HG03159 (cell line): ENCODE results near the gene TRIM26.

Experiments
- ATAC-seq: cut with Tn5 transposase; IDR thresholded peaks from one replicate; pipeline ENCODE4 v1.9.1; 2021; ENCODE audit warnings: mild to moderate bottlenecking, moderate library complexity; ENCODE audit not compliant: unreplicated experiment

TRIM26 gene

DNA sequence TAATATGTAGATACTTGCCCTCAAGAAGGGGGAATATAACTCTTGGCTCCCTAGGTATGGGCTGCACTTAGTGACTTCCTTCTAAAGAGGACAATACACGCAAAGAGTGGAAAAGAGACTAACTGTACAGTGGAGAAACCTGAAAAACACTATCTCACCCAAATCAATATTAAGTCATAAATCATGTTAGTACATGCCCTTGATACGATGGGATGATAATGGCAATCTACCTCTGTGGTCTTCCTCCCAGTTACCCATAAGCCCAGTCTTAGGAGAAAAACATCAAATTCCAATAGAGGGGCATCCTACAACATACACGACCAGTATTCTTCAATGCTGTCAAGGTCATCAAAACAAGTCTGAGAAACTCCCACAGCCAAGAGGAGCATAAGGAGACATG, 1.3 kb downstream of the TRIM26 start:
- no peak for ATAC-seq

DNA sequence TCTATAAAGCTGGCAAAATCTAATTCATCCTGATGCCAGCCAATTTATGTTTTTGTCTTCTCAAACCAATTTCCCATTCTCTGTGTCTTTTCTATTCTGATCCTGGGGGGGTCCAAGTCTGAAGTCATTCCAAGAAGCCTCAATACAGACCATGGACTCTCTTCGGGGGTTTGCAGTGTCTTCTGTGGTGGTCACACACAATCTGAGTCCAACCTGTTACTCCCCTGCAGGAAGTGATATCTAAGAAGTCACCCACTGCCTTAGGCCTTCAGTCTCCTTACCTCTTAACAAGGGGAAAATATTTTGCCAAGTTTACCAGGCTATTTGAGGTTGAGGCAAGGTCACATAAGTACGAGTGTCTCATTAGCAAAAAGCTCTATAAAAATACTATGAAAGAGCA, 1.9 kb downstream of the TRIM26 start:
- no peak for ATAC-seq

DNA sequence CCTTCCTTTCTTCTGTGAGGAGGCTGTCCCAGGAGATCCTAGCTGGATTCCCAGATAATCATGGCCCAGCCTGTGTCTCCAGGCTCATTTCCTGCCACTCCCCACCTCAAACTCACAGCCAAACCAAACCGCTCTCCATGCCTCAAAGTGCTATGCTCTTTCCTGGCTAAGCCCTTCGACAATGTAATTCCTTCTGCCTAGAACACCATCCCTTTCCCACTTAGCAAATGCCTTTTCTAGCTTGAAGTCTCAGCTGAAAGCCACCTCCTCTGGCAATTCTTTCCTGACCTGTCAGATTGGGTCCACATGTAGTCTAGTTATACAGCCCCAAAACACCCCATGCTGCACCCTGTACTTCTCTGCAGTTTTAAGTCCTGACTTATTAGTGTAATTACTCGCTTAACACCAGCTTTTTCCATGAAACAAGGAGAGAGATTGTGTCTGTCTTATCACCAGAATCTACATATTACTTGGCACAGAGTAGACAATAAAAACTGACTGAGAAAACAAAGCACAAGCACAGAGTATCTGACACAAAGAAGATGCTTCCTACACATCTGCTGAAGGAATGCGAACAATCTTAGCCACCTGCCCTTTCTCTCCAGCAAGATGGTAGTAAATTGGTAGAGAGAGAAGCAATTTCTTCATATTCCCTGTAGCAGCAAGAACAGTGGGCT, 5.4 kb downstream of the TRIM26 start:
- ATAC-seq = no peak

DNA sequence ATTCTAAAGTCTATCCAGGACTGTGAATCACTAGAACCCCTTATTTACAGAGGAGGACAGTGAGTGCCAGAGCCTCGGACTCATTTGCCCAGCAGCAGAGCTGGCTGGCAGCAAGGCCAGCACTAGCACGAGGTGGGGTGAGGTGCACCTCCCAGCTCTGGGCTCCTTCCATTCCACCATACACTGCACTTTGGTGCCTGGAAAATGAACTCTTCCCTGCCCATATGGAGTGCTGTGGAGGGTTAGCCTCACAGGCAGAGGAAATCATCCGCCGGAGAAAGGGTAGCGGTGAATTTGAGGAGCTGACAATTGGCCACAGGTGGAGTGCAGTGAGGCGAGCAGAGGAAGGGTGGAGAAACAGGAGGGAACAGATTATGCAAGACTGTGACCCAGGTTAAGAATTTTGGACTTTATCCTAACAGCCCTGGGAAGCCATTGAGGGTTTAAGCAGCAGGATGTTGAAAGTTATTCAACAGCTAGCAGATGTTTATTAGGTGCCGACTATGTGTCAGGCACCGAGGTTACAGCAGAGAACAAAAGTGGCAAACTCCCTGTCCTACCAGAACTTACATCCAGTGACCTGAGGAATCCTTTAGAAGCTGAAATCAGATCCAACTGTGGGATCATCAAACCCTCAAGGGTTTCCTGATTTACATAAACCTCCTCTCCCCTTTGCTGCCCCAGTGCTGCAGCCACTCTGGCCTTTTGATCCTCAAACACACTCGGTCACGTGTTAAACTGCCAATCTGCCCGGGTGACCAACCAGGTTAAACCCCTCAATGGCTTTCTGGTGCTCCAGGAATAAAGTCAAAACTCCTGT, 6.2 kb downstream of the TRIM26 start:
- ATAC-seq = no peak

DNA sequence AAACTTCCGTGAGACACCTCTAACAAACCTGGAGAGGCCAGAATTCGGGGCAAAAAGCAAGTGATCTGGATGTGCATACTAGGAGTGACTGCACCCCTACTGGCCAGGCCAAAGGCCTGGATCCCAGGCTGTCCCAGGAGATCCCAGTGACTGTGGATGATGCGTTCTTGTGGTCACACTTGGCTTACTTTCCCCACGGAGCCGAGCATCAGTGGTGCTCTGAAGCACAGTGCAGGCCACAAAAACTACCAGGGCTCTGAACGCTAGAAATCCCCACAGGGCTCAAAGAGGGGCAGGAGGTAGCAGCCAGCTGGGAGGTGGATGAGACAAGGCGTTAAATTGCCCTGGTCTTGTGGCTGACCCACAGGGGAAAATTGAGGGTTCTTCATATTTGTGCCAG, 7.1 kb downstream of the TRIM26 start:
- ATAC-seq = no peak

DNA sequence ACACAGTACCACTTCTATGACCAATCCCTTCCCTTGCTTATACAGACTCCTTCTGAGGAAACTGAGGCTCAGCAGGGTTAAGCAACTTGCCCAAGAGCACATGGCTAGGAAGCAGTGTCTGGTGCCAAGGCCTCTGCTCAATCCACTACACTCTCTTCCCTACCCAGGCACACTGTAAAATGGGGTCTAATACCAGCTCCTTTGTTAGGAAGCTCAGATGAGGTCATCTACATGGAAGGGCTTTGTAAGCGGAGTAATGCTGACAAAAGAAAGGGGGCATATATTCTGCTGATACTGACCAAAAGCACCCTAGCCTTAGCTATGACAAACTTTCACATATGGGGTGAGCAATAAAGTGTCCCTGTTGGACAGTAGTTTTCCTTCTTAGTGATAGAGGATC, 9.1 kb downstream of the TRIM26 start:
- ATAC-seq = no peak

DNA sequence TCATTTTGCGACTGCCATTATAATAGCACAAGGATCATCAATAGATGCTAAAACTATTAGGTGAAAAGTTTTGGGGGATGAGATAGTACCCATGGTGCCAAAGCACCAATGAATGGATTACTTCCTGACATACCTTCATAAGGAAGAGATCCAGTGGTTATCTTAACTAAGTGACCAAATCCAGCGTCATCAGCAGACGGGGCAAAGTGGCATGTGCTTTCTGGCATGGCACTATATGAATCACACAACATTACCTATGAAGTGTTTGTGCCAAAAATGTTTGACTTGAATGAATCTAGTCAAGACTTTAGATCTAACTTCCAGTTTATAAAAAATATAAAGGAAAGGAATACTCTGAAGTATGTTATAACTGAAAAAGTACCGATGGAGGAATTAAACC, 10.8 kb downstream of the TRIM26 start:
- no peak for ATAC-seq

DNA sequence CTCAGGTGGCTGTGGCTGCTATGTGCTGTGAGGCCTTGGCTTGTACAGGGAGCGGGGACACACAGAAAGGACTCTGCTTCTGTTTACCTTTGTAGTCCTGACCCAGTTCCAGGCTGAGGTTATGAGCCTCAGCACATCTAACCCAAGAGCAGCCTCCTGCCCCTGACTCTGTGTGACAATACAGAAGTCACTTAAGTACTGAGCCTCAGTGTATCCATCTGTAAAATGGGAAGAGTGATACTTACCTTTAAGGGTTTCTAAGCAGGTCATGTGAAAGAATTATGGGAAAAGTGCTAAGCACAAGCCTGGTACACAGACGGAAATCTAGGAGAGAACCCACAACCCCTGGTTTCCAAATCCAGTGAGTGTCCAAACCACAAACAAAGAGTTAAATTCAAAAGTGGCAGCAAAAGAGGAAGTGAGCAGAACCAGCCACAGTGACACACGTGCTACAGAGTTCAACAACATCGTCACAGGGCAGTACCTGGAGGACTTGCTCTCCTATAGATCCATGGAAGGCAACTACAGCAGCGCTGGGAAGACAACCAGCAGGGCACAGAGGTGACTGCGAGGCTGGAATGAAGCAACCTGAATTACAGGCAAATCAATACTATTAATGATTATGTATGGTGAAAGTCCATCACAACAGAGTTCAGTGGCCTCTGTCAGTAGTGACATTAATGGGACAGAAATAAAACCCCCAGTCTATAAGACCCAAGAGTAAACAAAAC, 12.5 kb downstream of the TRIM26 start:
- ATAC-seq = peak; percentile 70

DNA sequence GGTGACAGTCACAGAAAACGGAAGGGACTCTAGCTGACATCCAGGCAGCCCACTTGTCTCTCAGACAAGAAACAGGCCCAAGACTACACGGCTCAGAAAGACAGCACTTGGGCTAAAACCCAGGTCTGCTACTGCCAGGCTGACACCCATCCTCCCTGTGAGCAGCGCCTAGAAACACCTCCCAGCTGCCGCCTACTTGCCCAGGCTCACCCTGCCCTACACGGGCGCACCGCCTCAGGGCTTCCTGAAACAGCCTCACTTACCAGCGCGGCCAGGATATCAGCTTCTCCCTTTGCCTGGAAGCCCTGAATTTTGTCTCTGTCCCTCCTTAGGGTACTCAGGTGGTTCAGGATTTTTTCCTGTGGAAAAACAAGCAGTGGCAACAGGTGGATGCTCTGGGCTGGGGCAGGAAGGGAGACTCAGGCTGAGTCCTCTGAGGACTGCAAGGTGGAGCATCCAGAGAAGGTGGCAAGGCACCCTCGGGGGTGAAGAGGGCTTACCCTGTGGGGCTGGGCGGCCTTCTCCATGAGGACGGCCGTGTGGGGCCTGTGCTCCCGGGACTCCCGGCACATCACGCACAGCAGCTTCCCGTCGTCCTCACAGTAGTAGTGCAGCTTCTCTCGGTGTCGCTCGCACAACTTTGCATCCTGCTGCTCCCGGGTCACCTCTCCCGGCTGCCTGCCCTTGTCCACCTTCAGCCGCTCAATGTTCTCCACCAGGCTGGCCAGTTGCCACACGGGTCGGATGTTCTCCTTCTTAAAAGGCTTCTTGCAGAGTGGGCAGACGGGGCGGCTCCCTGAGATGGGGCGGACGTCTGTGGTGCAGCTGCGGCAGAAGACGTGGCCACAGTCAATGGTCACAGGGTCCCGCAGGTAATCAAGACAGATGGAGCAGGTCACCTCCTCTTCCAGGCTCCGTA, 14.8 kb downstream of the TRIM26 start:
- ATAC-seq = no peak

DNA sequence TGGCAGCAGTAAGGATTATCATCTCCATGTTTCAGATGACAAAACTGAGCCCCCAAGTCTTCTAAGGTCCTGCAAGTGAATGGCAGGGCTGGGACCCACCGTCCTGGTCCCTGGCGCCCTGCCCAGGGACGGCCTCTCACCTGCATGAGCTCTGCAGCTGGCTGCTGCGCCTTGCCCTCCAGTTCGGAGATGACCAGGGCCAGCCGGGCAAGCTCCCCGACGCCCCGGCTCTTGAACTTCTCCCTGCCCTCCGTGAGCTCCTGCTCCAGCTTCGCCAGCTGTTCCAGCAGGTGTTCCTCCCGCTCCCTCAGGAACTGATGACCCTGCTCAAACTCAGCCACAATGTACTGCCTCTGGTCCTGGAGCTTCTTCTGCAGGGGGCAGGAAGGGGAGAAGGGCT, 16.8 kb downstream of the TRIM26 start:
- no peak for ATAC-seq

DNA sequence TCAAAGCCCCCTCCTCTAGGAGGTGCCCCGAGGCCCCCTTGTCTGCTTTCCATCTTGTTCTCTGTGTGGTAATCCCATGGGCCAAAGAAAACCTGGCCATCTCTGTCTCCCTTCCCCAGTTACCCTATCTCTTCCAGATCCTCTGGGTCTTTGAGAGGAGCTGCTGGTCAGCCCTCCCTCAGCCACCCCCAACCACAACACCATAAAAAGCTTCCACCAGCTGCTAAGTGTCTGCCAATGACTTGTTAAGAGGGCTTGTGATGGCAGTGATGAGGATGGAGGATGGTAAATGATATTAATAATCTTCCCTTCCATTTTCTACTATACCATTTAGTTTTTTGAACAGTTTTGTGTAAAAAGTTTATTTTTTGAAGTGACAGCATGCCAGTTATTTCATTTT, 17.3 kb downstream of the TRIM26 start:
- ATAC-seq = no peak

DNA sequence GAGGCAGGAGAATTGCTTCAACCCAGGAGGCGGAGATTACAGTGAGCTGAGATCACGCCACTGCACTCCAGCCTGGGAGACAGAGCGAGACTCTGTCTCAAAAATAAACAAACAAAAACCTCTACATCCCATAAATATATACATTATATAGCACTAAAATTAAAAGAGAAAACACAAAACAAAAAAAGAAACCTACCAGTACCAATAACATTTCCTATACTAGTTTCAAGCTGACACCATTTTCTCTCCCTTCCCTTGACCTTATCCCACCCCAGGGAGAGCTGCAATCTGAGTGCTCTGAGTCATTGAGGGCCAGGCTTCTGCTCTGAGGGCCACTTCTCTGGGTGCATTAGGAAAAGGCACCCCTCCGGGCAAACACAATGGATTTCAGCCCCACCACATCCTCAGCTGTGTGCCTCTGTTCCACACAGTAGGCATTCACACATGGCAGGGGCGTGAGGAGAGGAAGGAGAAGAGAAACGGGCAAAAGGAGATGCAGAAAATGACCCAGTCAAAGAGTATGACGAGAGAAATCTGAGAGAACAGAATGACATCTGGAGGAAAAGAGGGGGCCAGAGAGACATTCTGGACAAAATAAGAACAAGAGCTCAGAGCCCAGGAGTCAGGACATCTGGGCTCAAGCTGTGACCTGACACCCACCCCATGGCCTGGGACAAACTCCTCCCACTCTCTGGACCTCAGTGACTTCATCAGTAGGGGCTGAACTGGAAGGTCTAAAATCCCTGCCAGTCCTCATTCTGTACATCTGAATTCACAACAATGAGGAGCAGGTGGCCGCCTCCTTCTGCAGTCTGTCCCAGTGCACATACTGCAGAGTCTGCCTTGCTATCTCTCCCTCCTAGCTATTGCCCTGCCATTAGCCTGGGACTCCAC, 18.2 kb downstream of the TRIM26 start:
- ATAC-seq = no peak

DNA sequence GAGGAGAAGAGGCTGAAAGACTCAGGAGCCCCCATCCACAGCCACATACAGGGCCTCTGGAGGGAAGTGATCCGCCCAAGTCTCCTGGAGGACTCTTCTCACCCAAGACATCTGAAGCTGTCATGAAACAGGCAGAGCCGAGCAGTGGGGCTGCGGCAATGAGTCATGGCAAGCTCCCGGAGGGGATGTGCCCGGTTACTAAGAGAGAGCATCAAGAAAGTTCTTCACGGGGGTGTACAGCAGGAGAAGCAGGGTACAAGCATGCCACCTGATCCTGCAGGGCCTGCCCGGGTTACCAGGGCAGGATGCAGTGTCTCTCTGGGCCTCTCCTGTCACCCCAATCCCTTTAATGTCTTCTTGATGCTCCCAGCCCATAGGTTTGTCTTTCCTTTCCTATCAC, 21.1 kb downstream of the TRIM26 start:
- no peak for ATAC-seq

DNA sequence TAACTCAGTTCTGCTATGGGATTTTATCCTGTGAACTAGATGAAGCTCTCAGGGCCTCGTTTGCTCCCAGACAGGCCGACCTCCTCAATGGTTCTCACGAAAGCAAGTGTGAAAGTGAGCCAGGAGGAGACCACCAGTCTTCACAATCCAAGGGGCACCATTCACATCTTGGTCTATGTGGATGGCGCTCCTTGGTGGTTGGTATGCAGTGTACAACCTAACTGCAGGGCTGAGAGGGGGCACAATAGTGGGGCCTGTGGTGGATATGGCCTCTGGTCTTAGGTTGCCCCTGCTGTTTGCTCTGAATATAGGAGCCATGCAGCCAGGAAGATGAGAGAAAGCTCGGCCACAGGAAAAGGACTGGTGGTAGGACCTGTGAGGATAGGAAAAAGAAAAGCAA, 24.7 kb downstream of the TRIM26 start:
- no peak for ATAC-seq

DNA sequence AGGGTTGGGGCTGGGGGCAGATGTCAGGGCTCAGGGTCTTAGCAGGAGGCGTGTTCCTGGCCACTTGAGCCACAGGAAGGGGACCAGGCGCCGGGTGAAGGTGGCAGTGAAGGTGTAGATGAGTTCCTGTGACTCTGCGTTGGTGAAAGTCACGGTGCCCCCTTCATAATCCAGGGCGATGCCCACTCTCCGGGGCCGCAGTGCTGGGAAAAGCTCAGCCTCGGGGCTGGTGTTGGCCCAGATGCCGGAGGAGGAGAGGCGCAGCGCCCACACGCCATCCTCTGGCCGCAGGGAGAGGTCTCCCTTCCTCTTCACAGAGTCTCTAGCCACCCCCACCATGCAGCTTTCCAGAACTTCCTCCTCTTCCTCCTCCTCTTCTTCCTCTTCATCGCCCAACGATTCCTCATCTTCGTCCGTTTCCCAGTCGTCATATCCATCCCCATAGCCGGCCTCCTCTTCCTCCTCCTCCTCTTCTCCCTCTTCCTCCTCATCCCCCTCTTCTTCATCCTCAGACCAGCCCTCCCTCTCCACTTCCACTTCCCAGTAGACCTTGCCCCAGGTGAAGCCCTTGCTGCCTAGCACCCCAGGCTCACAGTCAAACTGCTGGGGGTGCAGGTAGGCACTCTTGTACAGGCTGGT, 27.2 kb downstream of the TRIM26 start:
- no peak for ATAC-seq

DNA sequence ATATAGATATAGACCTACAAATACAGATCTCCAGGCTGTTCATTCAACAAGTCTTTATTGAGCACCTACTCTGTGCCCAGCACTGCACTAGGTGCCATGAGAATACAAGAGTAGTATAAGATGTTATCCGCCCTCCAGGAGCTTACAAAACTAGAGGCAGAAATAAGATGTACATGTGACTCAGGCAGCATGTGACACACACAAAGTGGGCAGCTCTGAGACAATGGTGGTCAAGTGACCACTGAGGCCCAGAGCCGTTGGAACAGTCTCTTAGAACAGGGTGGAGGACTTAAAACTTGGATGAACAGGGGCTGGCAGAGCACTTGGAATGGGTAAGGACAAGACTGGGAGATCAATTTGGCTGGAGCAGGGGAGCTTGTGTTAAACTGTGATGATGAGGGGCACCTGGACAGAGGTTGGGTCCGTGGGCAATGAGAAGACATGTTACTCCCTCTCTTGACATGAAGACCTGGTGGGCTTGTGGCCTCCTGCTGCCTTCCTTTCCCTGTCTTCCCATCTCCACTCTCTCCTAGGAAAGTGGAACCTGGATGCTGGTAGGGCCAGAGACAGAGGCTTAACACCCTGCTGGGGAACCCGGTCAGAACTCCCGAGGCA, 28.7 kb downstream of the TRIM26 start:
- no peak for ATAC-seq

DNA sequence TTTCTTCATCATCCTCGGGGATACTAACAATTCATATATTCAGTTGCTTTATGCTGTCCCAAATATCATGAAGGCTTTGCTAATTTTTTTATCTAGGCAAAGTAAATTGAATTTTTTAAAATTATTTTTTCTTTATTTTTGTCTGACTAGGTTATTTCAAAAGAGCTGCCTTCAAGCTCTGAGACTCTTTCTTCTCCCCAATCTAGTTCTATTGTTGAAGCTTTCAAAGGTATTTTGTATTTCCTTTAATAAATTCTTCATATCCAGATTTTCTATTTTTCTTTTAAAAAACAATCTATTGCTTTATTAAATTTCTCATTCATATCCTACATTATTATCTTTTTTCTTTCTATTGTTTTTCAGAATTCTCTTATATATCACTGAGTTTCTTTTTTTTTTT, 33.1 kb downstream of the TRIM26 start:
- ATAC-seq = no peak

DNA sequence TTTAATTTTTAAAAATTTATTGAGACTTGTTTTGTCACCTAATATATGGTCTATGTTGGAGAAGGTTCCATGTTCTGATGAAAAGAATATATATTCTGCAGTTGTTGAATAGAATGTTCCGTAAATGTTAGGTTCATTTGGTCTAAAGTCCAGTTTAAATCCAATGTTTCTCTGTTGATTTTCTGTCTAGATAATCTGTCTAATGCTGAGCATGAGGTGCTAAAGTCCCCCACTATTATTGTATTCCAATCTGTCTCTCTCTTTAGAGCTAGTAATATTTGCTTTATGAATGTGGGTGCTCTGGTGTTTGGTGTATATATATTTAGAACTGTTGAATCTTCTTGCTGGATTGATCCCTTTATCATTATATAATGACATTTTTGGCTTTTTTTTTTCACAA, 34.4 kb downstream of the TRIM26 start:
- no peak for ATAC-seq

DNA sequence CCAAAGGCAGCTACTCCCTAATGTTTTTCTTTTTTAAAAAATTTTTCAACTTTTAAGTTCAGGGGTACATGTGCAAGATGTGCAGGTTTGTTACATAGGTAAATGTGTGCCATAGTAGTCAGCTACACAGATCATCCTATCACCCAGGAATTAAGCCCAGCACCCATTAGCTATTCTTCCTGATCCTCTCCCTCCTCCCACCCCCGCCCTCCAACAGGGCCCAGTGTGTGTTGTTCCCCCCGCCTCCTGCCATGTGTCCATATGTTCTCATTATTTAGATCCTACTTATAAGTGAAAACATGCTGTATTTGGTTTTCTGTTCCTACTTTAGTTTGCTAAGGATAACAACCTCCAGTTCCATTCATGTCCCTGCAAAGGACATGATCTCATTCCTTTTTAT, 37.4 kb downstream of the TRIM26 start:
- ATAC-seq = no peak
